Activated gamma-delta T cell (primary cell): ENCODE data around the gene PXT1.

Experiments
- DNase-seq: peaks from one replicate; lab custom pipeline; 2025; lab: John Stamatoyannopoulos, UW

The PXT1 gene

GRCh38 chr6:36346486-36347273, 96.0 kb downstream of the PXT1 start:
- no peak for DNase-seq

GRCh38 chr6:36345681-36346466, 96.8 kb downstream of the PXT1 start:
- DNase-seq, result no peak

DNA sequence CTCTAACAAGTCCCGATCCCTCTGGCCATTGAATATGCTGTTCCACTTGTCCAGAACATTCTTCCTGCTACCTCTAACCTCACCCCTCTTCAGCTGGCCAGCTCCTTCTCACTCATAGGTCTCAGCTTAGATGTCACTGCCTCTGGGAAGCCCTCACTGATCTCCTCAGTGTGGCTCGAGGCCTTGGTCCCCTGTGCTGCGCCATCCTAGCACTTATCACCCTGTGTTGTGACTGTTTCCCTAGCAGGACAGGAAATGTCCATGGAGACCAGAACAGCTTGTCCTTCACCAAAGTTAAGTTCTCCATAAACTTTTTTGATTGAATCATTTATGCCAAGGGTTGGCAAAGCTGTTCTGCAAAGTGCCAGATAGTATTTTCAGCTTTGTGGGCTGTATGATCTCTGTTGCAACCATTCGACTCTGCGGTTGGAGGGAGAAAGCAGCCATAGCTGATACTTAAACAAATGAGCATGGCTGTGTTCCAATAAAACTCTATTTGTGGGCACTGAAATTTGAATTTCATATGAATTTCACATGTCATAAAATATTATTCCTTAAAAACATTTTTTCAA, 99.5 kb downstream of the PXT1 start:
- DNase-seq, result no peak

- peak; percentile 22 for DNase-seq
Observed at GRCh38 chr6:36340618-36341454, 101.8 kb downstream of the PXT1 start.
